ENCODE data around the gene HNRNPUL2. TPM values are rescaled to one million over a fixed set of nuclear protein-coding genes. Genes with fewer than 3 reads are reported as not detected.

The HNRNPUL2 gene
- total RNA-seq, 1 donor from 2014 or later = 46.1 TPM

- Histone ChIP-seq H3K4me1 (peaks cover 12% of the 10 kb centered on the region), H3K27me3 (ENCODE audit: low read depth) (peaks cover 8% of the 10 kb centered on the region), H3K9me3 (no peaks in the 10 kb centered on the region), H3K36me3 (peaks cover 40% of the 10 kb centered on the region), H3K4me3 (peak within 1 kb of the TSS; percentile 41), H3K27ac (peak within 1 kb of the TSS; percentile 36)
- DNase-seq (no peak), ATAC-seq (peak; percentile 46 to 48)
- TF ChIP-seq, protein P1, sequence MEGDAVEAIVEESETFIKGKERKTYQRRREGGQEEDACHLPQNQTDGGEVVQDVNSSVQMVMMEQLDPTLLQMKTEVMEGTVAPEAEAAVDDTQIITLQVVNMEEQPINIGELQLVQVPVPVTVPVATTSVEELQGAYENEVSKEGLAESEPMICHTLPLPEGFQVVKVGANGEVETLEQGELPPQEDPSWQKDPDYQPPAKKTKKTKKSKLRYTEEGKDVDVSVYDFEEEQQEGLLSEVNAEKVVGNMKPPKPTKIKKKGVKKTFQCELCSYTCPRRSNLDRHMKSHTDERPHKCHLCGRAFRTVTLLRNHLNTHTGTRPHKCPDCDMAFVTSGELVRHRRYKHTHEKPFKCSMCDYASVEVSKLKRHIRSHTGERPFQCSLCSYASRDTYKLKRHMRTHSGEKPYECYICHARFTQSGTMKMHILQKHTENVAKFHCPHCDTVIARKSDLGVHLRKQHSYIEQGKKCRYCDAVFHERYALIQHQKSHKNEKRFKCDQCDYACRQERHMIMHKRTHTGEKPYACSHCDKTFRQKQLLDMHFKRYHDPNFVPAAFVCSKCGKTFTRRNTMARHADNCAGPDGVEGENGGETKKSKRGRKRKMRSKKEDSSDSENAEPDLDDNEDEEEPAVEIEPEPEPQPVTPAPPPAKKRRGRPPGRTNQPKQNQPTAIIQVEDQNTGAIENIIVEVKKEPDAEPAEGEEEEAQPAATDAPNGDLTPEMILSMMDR (IDR thresholded peaks at IDR 0.05) = no peak
- intact Hi-C loops (cut with DNase I) = no loop called here
These were observed 37.7 kb downstream of the HNRNPUL2 start, which contains the start of gene LRRN4CL for GRCh38 chr11:62689421-62690183. Gene LRRN4CL, minus strand, starts transcription at chr11:62689530. Its CDS starts 1,022 bp downstream, at chr11:62688508.

DNA sequence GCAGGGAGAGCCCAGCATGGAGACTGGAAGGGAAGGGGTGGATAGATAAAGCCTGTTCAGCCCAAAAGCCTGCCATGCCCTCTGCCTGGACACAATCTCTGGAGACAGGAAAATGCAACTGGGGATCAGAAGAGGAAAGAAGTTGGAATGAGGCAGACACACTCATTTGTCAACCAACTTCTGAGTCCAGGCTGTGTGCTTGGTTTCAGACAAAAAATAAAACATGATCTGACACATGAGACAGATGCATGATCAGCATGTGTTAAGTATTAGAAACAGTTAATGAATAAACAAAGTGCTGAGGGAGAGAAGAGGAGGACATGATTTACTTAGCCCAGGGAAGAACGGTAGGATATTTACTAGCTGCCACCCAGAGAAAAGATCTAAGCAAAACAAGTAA is 38.8 kb downstream of the HNRNPUL2 start:
- intact Hi-C loops (cut with DNase I) = no loop called here
- TF ChIP-seq, protein P1 (IDR thresholded peaks at IDR 0.05) = no peak
- Histone ChIP-seq H3K27me3 (ENCODE audit: low read depth) (peaks cover 8% of the 10 kb centered on the region), H3K36me3 (peaks cover 38% of the 10 kb centered on the region), H3K4me3 (peak overlapping the region; percentile 41), H3K9me3 (no peaks in the 10 kb centered on the region), H3K4me1 (peaks cover 12% of the 10 kb centered on the region), H3K27ac (no peak overlapping the region)
- no peak for ATAC-seq
- DNase-seq = no peak

DNA sequence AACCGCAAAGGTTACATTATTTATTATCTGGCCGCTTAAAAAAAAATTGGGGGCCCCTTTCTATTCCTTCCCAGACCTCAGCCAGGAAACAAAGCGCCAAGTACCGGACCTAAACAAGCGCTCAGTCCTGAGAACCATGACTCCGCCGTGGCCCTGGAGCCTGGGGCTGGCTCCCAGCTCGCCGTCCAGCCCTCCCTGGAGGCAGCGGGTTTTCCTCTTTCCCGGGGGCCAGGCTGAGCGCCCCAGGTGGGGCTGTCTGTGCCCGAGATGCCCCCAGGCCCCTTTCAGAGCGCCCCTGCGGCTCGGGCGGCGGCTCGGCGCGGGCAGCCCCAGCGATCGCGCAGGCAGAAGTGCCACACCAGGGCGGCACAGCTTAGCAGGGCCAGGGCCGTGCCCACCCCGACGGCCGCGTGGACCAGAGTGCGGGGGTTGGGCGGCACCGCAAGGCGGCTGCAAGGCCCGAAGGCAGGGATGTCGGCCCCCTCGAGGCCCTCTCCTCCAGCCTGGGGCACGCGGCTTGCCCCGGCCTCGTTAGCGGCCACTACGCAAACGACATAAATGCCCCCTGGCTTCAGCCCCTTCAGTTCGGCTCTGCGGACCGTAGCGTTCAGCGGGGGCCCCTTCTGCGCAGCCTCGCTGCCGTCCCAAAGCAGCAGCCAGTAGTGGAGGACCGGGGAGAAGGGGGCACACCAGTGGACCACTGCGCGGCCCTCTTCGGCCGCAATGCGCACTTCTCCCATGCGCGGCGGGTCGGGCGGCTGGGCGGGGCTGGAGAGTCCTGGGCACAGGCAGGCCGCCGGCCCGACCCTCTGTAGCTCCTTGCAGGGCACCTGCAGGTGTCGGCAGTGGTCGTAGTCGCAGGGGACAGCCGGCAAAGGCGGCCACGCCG is 39.5 kb downstream of the HNRNPUL2 start:
- no peak for DNase-seq
- intact Hi-C loops (cut with DNase I) = no loop called here
- Histone ChIP-seq H3K9me3 (no peaks in the 10 kb centered on the region), H3K36me3 (peaks cover 30% of the 10 kb centered on the region), H3K27ac (peak overlapping the region; percentile 24), H3K4me3 (peak overlapping the region; percentile 41), H3K4me1 (peaks cover 12% of the 10 kb centered on the region), H3K27me3 (ENCODE audit: low read depth) (peaks cover 8% of the 10 kb centered on the region)
- peak; percentile 50 to 67 for ATAC-seq
- TF ChIP-seq, protein P1 (IDR thresholded peaks at IDR 0.05) = no peak

DNA sequence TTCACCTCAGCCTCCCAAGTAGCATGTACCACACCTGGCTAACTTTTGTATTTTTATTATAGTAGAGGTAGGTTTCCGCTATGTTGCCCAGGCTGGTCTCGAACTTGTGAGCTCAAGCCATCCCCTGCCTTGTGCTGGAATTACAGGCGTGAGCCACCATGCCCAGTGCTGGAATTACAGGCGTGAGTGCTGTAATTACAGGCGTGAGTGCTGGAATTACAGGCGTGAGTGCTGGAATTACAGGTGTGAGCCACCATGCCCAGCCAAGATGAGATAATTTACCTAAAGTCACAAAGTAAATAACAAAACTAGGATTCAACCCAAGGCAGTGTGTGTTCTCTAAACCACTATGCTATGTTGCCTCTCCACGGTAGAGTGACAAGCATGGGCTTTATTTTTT is 44.7 kb downstream of the HNRNPUL2 start:
- intact Hi-C loops (cut with DNase I) = no loop called here
- Histone ChIP-seq H3K36me3 (peaks cover 4% of the 10 kb centered on the region), H3K27ac (no peak overlapping the region), H3K4me1 (peaks cover 29% of the 10 kb centered on the region), H3K9me3 (no peaks in the 10 kb centered on the region), H3K27me3 (ENCODE audit: low read depth) (peaks cover under 1% of the 10 kb centered on the region), H3K4me3 (no peak overlapping the region)
- no peak for ATAC-seq
- TF ChIP-seq, protein P1 (IDR thresholded peaks at IDR 0.05) = no peak
- DNase-seq = no peak

DNA sequence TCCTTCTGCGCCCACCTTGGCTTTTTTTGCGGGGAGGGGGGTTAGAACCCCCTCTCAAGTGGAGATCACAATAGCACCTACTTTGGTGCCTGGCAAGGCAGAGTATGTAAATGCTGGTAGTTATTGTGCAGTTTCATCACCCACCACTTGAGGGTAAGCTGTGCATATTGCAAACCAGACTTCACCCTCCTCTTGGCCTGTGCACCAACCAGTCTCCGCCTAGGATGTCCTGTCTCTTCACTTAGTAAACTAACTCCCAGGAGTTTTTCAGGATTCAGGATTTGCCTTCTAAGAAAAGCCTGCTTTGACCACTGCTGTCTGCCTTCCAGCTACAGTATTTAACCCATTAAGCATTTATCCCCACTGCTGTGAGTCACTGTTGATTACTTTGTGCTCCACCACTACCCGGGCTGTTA is 46.4 kb downstream of the HNRNPUL2 start:
- peak; percentile 75 to 79 for ATAC-seq
- no peaks in the 10 kb centered on the region for H3K9me3 ChIP-seq
- H3K27me3 ChIP-seq (ENCODE audit: low read depth) = no peaks in the 10 kb centered on the region
- peaks cover 34% of the 10 kb centered on the region for H3K4me1 ChIP-seq
- intact Hi-C loops (cut with DNase I) = no loop called here
- TF ChIP-seq, protein P1 (IDR thresholded peaks at IDR 0.05) = peak; percentile 54
- no peak for DNase-seq
- H3K27ac ChIP-seq = no peak overlapping the region
- peaks cover 21% of the 10 kb centered on the region for H3K36me3 ChIP-seq
- no peak overlapping the region for H3K4me3 ChIP-seq

All from lower lobe of right lung (tissue), 2 donors.